ENCODE results near the gene TMEM259.

DNA sequence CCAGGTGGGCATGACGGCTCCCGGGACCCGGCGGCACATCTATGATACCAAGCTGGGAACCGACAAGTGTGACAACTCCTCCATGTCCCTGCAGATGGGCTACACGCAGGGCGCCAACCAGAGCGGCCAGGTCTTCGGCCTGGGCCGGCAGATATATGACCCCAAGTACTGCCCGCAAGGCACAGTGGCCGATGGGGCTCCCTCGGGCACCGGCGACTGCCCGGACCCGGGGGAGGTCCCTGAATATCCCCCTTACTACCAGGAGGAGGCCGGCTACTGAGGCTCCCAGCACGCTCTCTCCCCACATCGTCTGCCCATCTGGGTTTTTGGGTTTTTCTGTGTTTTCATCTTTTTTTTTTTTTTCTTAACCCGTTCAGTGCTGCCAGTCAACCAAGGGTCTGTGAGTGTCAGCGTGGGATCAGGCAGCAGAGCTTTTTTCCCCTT lies 16.7 kb upstream of the TMEM259 start:
- TF ChIP-seq, protein P1, sequence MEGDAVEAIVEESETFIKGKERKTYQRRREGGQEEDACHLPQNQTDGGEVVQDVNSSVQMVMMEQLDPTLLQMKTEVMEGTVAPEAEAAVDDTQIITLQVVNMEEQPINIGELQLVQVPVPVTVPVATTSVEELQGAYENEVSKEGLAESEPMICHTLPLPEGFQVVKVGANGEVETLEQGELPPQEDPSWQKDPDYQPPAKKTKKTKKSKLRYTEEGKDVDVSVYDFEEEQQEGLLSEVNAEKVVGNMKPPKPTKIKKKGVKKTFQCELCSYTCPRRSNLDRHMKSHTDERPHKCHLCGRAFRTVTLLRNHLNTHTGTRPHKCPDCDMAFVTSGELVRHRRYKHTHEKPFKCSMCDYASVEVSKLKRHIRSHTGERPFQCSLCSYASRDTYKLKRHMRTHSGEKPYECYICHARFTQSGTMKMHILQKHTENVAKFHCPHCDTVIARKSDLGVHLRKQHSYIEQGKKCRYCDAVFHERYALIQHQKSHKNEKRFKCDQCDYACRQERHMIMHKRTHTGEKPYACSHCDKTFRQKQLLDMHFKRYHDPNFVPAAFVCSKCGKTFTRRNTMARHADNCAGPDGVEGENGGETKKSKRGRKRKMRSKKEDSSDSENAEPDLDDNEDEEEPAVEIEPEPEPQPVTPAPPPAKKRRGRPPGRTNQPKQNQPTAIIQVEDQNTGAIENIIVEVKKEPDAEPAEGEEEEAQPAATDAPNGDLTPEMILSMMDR (IDR thresholded peaks at IDR 0.05; ENCODE audit: insufficient read depth, low read length): no peak
- TF ChIP-seq SPI1 (IDR thresholded peaks at IDR 0.05; ENCODE audit: borderline replicate concordance, low read depth) (no peak), GABPA (IDR thresholded peaks at IDR 0.05; ENCODE audit: low read depth) (no peak)
